Measurements from ENCODE around the gene MYLK4.

Gene MYLK4

GRCh38 chr6:2740581-2740980, 10.1 kb downstream of the MYLK4 start:
- TF ChIP-seq POLR2A (IDR thresholded peaks at IDR 0.05; ENCODE audit: low read depth, low read length) (no peak), TAF1 (IDR thresholded peaks at IDR 0.05; ENCODE audit: borderline replicate concordance, low read depth, low read length) (no peak), POLR2AphosphoS5 (IDR thresholded peaks at IDR 0.05; ENCODE audit: low read depth, low read length) (no peak)
- DNase-seq (ENCODE audit: insufficient read length): no peak
- no peak for FAIRE-seq

GRCh38 chr6:2739335-2739734, 11.4 kb downstream of the MYLK4 start:
- TF ChIP-seq TAF1 (IDR thresholded peaks at IDR 0.05; ENCODE audit: borderline replicate concordance, low read depth, low read length) (no peak), POLR2A (IDR thresholded peaks at IDR 0.05; ENCODE audit: low read depth, low read length) (no peak), POLR2AphosphoS5 (IDR thresholded peaks at IDR 0.05; ENCODE audit: low read depth, low read length) (no peak)
- FAIRE-seq (no peak), DNase-seq (ENCODE audit: insufficient read length) (no peak)

- TF ChIP-seq POLR2A (IDR thresholded peaks at IDR 0.05; ENCODE audit: low read depth, low read length): no peak
- TF ChIP-seq POLR2AphosphoS5 (IDR thresholded peaks at IDR 0.05; ENCODE audit: low read depth, low read length): no peak
- DNase-seq (ENCODE audit: insufficient read length) (no peak), FAIRE-seq (peak; percentile 70)
Measured at GRCh38 chr6:2738373-2738979, 12.2 kb downstream of the MYLK4 start.

DNA sequence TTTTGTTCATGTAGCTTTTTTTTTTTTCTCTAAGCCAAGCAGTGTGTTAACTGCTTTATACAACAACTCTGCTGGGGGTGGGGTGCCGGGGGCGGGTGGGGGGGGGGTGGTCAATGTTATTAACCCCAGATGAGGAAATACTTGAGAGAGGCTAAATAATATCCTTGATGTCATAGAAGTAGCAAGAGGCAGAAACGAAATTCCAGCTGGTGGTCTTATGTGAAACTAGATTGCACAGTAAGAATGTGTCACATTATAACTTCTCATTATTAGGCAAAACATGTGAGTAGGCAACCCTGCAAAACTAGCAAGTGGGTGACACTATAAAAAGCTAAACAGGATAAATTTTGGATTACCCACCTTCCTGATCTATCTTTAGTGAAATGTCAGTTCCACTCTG, 12.8 kb downstream of the MYLK4 start:
- DNase-seq (ENCODE audit: insufficient read length) (no peak), FAIRE-seq (no peak)
- TF ChIP-seq TAF1 (IDR thresholded peaks at IDR 0.05; ENCODE audit: borderline replicate concordance, low read depth, low read length) (no peak), POLR2AphosphoS5 (IDR thresholded peaks at IDR 0.05; ENCODE audit: low read depth, low read length) (no peak), POLR2A (IDR thresholded peaks at IDR 0.05; ENCODE audit: low read depth, low read length) (no peak)

DNA sequence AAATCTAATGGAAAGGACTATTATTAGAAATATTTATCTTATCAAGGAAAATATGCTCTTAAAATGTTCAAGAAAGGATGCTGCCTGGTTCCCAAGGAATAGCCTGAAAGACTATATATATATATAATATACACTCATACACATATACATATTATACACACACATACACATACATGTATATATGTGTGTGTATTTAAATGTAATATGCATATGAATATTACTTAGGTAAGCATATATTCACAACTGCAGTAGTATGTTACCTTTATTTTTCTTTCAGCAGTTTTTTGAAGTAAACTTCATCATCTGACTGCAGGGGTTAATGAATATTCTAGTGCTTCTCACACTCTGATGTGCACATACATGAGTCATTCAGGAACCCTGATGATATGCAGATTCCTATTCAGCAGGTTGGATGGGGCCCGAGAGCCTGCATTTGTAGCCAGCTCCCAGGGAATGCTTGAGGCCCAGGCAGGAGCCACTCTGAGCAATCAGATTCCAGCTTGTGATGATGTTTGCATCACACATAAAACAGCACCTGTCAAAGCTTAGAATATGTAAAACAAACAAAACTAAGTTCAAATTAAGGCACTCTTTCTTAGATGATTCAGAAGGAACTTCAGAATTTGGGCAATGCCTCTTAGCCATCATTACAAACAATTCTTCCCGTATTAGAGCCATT, 16.1 kb downstream of the MYLK4 start:
- DNase-seq (ENCODE audit: insufficient read length) (no peak), FAIRE-seq (no peak)
- TF ChIP-seq POLR2AphosphoS5 (IDR thresholded peaks at IDR 0.05; ENCODE audit: low read depth, low read length) (no peak), POLR2A (IDR thresholded peaks at IDR 0.05; ENCODE audit: low read depth, low read length) (no peak), TAF1 (IDR thresholded peaks at IDR 0.05; ENCODE audit: borderline replicate concordance, low read depth, low read length) (no peak)

DNA sequence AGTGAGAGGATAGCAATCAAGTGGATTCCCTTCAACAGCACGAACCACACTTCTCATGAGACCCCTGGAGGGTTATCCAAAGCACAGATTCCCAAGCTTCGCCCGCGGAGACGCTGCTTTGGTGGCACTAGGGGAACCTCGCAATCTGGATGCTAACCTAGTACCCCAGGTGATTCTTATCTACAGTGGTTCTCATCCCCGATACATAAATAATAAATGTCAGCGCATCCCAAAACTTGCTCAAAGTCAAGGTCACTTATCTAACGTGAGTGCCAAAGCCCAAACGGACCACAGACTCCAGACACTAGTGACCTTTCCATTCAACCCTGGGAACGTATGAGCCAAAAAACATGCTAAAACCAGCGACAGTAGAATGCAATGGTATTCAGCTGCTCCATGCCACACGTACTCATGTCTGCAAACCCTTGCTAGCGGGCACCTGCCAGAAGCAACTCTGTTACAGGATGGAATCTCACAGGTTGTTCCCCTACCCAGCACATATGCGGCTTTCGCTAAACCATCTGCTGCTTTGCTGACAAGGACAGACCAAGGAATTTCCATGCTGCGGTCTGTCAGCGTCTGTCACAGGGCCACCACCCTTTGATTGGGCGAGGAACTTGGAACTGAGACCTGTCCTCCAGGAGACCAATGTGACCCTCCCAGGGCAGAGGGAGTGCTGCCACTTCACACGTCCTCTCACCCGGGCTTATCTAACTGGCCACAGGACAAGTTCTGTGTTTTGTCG, 16.8 kb downstream of the MYLK4 start:
- FAIRE-seq: no peak

GRCh38 chr6:2733324-2733723, 17.4 kb downstream of the MYLK4 start:
- peak; percentile 81 for FAIRE-seq
- TF ChIP-seq POLR2A (IDR thresholded peaks at IDR 0.05; ENCODE audit: low read depth, low read length): no peak
- TF ChIP-seq TAF1 (IDR thresholded peaks at IDR 0.05; ENCODE audit: borderline replicate concordance, low read depth, low read length): no peak
- no peak for TF ChIP-seq POLR2AphosphoS5 (IDR thresholded peaks at IDR 0.05; ENCODE audit: low read depth, low read length)
- DNase-seq (ENCODE audit: insufficient read length): peak; percentile 40

More for the DNA sequence above, 16.8 kb downstream of the MYLK4 start:
- TF ChIP-seq POLR2AphosphoS5 (IDR thresholded peaks at IDR 0.05; ENCODE audit: low read depth, low read length) (no peak), TAF1 (IDR thresholded peaks at IDR 0.05; ENCODE audit: borderline replicate concordance, low read depth, low read length) (no peak), POLR2A (IDR thresholded peaks at IDR 0.05; ENCODE audit: low read depth, low read length) (no peak)
- no peak for DNase-seq (ENCODE audit: insufficient read length)

DNA sequence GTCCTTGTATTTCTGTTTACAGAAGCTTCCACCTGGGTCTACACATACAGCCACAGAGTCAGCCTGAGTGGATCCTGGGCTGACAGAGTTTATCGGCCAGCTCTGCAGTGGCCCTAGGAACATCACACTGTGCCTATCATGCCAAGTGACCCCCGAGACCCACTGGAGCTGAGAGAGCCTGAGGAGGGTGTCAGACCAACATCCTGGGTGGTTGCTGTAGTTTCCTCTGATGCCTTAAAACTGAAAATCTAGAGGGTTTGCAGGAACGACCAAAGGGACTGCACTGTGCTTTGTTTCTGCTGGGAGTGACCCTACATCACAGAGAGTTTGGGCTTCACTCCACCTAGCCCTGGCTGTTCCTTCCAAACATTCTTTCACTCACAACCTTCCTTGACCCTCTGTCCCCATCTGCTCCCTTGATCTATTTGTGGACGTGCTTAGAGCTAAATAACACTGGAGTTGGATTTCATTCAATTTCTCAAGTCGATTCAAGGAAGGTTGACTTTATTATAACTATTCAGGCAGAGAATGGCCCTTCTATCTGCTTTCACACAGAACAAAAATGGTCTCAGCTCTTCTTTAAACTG, 18.1 kb downstream of the MYLK4 start:
- FAIRE-seq: no peak

DNA sequence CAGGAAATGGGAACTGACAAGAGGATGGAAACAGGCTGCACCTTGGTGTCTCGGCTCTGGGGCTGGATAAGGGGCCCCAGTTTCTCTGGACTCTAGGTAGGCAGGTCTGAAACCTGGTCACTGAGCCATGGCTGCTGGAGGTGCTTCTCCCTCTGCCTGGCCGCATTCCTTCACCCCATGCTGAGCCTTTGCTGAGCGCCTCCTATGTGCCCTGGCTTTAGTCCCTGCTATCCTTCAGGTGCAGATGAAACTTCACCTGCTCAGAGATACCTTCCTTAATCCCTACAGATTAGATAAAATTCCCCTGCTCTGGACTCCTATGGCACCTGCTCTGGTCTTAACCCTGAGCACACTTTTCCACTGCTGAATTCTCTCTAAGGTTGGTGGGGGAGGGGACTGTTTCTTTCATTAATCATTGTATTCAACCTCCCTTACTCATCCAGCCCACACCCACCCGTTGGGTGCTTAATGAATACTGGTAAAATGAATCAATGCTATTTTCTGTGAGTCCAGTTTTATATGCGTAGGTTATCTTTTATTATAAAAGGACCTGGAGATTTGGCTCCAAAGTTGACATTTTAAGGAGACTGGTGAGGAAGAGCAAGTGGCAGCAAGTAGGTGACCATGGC, 19.3 kb downstream of the MYLK4 start:
- TF ChIP-seq POLR2A (IDR thresholded peaks at IDR 0.05; ENCODE audit: low read depth, low read length) (no peak), TAF1 (IDR thresholded peaks at IDR 0.05; ENCODE audit: borderline replicate concordance, low read depth, low read length) (no peak), POLR2AphosphoS5 (IDR thresholded peaks at IDR 0.05; ENCODE audit: low read depth, low read length) (no peak)
- DNase-seq (ENCODE audit: insufficient read length) (no peak), FAIRE-seq (no peak)

More for the DNA sequence above, 18.1 kb downstream of the MYLK4 start:
- no peak for TF ChIP-seq POLR2A (IDR thresholded peaks at IDR 0.05; ENCODE audit: low read depth, low read length)
- no peak for TF ChIP-seq POLR2AphosphoS5 (IDR thresholded peaks at IDR 0.05; ENCODE audit: low read depth, low read length)
- TF ChIP-seq TAF1 (IDR thresholded peaks at IDR 0.05; ENCODE audit: borderline replicate concordance, low read depth, low read length): no peak
- no peak for DNase-seq (ENCODE audit: insufficient read length)

GRCh38 chr6:2730353-2731107, 20.2 kb downstream of the MYLK4 start:
- TF ChIP-seq POLR2A (IDR thresholded peaks at IDR 0.05; ENCODE audit: low read depth, low read length): no peak
- TF ChIP-seq POLR2AphosphoS5 (IDR thresholded peaks at IDR 0.05; ENCODE audit: low read depth, low read length): no peak
- FAIRE-seq (no peak), DNase-seq (ENCODE audit: insufficient read length) (no peak)

Measured in GM12892 (cell line).